ENCODE data around the gene C7orf33. TPM values are rescaled to one million over a fixed set of nuclear protein-coding genes. Genes with fewer than 3 reads are reported as not detected.
A peak's percentile ranks its signal among the peaks of the same experiment; 100 is the strongest.

The C7orf33 gene
- total and polyA plus RNA-seq, 9 of the 15 experiments (the other 6 are each of a cell fraction or from before 2014, with no cell fraction given), result 0.04 TPM; not detected in 8

GRCh38 chr7:148575640-148576411, 14.7 kb upstream of the C7orf33 start (continued):
- no peak for TF ChIP-seq KDM4B (IDR thresholded peaks at IDR 0.05; ENCODE audit: borderline replicate concordance in 2 of 2, low read depth in 1 of 2)
- TF ChIP-seq YY1 (IDR thresholded peaks at IDR 0.05; ENCODE audit: borderline replicate concordance in 1 of 3, control insufficient read depth in 1 of 3, extremely low read depth in 1 of 3, insufficient read depth in 3 of 3, insufficient read length in 1 of 3, insufficient replicate concordance in 2 of 3, low read depth in 1 of 3, low read length in 2 of 3), result peak in 1 of 3 experiments; percentile 16
- TF ChIP-seq ETS2 (tag; IDR thresholded peaks at IDR 0.05; ENCODE audit: borderline replicate concordance, poor library complexity, severe bottlenecking), result no peak
- no peak for TF ChIP-seq FUS (optimal IDR thresholded peaks at IDR 0.05; ENCODE audit: low read depth, low read length)
- no peak for TF ChIP-seq FIP1L1 (IDR thresholded peaks at IDR 0.05; ENCODE audit: low read depth, low read length, poor library complexity, severe bottlenecking)
- TF ChIP-seq CEBPG (CRISPR knock-in tag; IDR thresholded peaks at IDR 0.05), result no peak
- TF ChIP-seq CEBPG (tag; conservative IDR thresholded peaks at IDR 0.05 in 1 of 2, IDR thresholded peaks at IDR 0.05 in 1 of 2), result no peak
- TF ChIP-seq BRD9 (IDR thresholded peaks at IDR 0.05; ENCODE audit: low read depth, partially characterized antibody), result no peak
- no peak for TF ChIP-seq CBX5 (IDR thresholded peaks at IDR 0.05; ENCODE audit: borderline replicate concordance, low read depth)
- TF ChIP-seq MIER1 (IDR thresholded peaks at IDR 0.05; ENCODE audit: low read depth), result no peak
- no peak for TF ChIP-seq CREBBP (IDR thresholded peaks at IDR 0.05; ENCODE audit: low read depth, low read length)
- TF ChIP-seq HNRNPK (IDR thresholded peaks at IDR 0.05; ENCODE audit: low read depth, low read length, poor library complexity, severe bottlenecking), result no peak
- TF ChIP-seq HOMEZ (CRISPR knock-in tag; IDR thresholded peaks at IDR 0.05), result no peak
- TF ChIP-seq ZNF436 (CRISPR knock-in tag; IDR thresholded peaks at IDR 0.05), result no peak
- TF ChIP-seq ZNF696 (CRISPR knock-in tag; conservative IDR thresholded peaks at IDR 0.05), result no peak
- no peak for TF ChIP-seq C11orf30 (IDR thresholded peaks at IDR 0.05; ENCODE audit: low read depth)
- no peak for TF ChIP-seq DIDO1 (tag; IDR thresholded peaks at IDR 0.05; ENCODE audit: low read depth)
- TF ChIP-seq SREBF1 (IDR thresholded peaks at IDR 0.05; ENCODE audit: borderline replicate concordance, low read depth, low read length), result no peak
- TF ChIP-seq PRDM10 (IDR thresholded peaks at IDR 0.05; ENCODE audit: partially characterized antibody), result no peak
- no peak for TF ChIP-seq RBM17 (IDR thresholded peaks at IDR 0.05; ENCODE audit: borderline replicate concordance, low read depth, low read length)
